ENCODE data around the gene FMNL2. TPM values are rescaled to one million over a fixed set of nuclear protein-coding genes. Genes with fewer than 3 reads are reported as not detected.
A peak's percentile ranks its signal among the peaks of the same experiment; 100 is the strongest.

Gene FMNL2
- total RNA-seq, 1 experiment from 2014 or later = 46.5 TPM

DNA sequence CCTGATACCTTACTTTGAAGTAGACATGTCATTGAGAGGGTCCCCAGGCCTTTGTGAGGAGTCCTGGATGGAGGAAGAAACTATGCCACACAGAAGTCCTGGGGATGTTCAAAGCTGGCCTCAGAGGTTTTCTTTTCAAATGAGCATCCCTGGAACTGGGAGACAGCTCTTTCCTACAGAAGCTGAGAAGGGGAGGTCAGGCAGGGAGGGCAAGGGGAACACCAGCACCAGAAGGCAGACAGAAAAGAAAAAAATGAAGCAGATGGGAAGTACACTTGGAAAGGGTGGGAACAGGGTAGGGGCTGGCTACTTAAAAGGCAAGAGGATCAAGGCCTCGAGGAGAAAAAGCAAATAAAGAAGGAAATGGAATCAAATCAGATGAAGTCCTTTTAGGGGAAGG lies 120.0 kb downstream of the FMNL2 start:
- H3K9me3 Mint-ChIP-seq (ENCODE audit: low read depth, unreplicated experiment) = no peaks in the 10 kb centered on the region
- intact Hi-C loops (cut with micrococcal nuclease; ENCODE audit: unreplicated experiment) = no loop called here
- no peaks in the 10 kb centered on the region for H3K27me3 Mint-ChIP-seq (ENCODE audit: unreplicated experiment)
- H3K36me3 Mint-ChIP-seq (ENCODE audit: insufficient read depth, unreplicated experiment) = peaks cover 7% of the 10 kb centered on the region
- BruUV-seq (replicated peaks) = no TSS peak
- no peak for DNase-seq
- CTCF ChIA-PET = interaction anchor here (1.3 to 1.5 kb wide), 2 partner anchors 9 to 29 kb away, joined by 3 to 5 read pairs; no protein-coding TSS in a partner anchor
- no peak overlapping the region for H3K4me3 Mint-ChIP-seq (ENCODE audit: low read depth, unreplicated experiment)
- TF ChIP-seq, protein P1, sequence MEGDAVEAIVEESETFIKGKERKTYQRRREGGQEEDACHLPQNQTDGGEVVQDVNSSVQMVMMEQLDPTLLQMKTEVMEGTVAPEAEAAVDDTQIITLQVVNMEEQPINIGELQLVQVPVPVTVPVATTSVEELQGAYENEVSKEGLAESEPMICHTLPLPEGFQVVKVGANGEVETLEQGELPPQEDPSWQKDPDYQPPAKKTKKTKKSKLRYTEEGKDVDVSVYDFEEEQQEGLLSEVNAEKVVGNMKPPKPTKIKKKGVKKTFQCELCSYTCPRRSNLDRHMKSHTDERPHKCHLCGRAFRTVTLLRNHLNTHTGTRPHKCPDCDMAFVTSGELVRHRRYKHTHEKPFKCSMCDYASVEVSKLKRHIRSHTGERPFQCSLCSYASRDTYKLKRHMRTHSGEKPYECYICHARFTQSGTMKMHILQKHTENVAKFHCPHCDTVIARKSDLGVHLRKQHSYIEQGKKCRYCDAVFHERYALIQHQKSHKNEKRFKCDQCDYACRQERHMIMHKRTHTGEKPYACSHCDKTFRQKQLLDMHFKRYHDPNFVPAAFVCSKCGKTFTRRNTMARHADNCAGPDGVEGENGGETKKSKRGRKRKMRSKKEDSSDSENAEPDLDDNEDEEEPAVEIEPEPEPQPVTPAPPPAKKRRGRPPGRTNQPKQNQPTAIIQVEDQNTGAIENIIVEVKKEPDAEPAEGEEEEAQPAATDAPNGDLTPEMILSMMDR (IDR thresholded peaks at IDR 0.05; ENCODE audit: unreplicated experiment) = no peak
- peaks cover 29% of the 10 kb centered on the region for H3K4me1 Mint-ChIP-seq (ENCODE audit: low read depth, unreplicated experiment)
- H3K27ac Mint-ChIP-seq (ENCODE audit: unreplicated experiment) = no peak overlapping the region

DNA sequence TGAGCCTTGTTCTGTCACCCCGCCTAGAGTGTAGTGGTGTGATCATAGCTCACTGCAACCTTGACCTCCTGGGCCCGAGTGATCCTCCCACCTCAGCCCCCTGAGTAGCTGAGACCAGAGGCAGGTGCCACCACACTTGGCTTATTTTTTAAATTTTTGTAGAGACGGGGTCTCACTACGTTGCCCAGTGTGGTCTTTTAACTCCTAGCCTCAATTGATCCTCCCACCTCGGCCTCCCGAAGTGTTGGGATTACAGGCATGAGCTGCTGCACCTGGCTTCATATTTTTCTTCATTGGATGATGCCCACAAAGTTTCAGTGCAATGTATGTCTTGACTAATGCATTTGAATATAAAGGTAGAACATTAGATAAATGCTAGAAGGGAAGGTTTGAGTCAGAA lies 120.8 kb downstream of the FMNL2 start:
- Mint-ChIP-seq H3K27ac (ENCODE audit: unreplicated experiment) (peak overlapping the region; percentile 67), H3K9me3 (ENCODE audit: low read depth, unreplicated experiment) (no peaks in the 10 kb centered on the region), H3K27me3 (ENCODE audit: unreplicated experiment) (no peaks in the 10 kb centered on the region), H3K4me1 (ENCODE audit: low read depth, unreplicated experiment) (peaks cover 29% of the 10 kb centered on the region), H3K36me3 (ENCODE audit: insufficient read depth, unreplicated experiment) (peaks cover 7% of the 10 kb centered on the region), H3K4me3 (ENCODE audit: low read depth, unreplicated experiment) (no peak overlapping the region)
- no peak for DNase-seq
- CTCF ChIA-PET = interaction anchor here (0.6 to 1.5 kb wide), 3 partner anchors 10 to 346 kb away, joined by 3 to 5 read pairs (median 4); no protein-coding TSS in a partner anchor
- no TSS peak for BruUV-seq (replicated peaks)
- intact Hi-C loops (cut with micrococcal nuclease; ENCODE audit: unreplicated experiment) = no loop called here
- TF ChIP-seq, protein P1 (IDR thresholded peaks at IDR 0.05; ENCODE audit: unreplicated experiment) = no peak

DNA sequence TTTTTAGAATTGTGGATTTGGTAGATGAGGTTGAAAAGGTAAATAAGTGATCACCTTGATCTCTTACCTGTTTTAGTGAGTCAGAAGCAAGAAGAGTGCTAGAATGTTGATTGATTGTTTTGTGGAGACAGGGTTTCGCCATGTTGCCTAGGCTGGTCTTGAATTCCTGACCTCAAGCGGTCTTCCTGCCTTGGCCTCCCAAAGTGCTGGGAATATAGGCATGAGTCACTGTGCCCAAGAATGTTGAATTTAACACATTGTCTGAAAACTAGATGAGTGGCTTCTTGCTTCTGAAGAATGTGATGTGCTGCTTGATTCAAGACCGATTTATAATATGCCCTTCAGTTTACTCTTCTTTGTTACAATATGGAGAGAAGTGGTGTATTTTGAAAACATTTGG lies 121.3 kb downstream of the FMNL2 start:
- CTCF ChIA-PET = interaction anchor here (1.3 to 1.5 kb wide), 2 partner anchors 10 to 30 kb away, joined by 3 to 5 read pairs; no protein-coding TSS in a partner anchor
- peaks cover 29% of the 10 kb centered on the region for H3K4me1 Mint-ChIP-seq (ENCODE audit: low read depth, unreplicated experiment)

GRCh38 chr2:152458441-152458940 lies 123.5 kb downstream of the FMNL2 start:
- TF ChIP-seq, protein P1 (IDR thresholded peaks at IDR 0.05; ENCODE audit: unreplicated experiment) = no peak
- no peaks in the 10 kb centered on the region for H3K9me3 Mint-ChIP-seq (ENCODE audit: low read depth, unreplicated experiment)
- no peak overlapping the region for H3K27ac Mint-ChIP-seq (ENCODE audit: unreplicated experiment)
- H3K4me3 Mint-ChIP-seq (ENCODE audit: low read depth, unreplicated experiment) = no peak overlapping the region
- H3K4me1 Mint-ChIP-seq (ENCODE audit: low read depth, unreplicated experiment) = peaks cover 40% of the 10 kb centered on the region
- intact Hi-C loops (cut with micrococcal nuclease; ENCODE audit: unreplicated experiment) = no loop called here
- CTCF ChIA-PET = no interaction called here
- H3K27me3 Mint-ChIP-seq (ENCODE audit: unreplicated experiment) = no peaks in the 10 kb centered on the region
- no TSS peak for BruUV-seq (replicated peaks)
- H3K36me3 Mint-ChIP-seq (ENCODE audit: insufficient read depth, unreplicated experiment) = peaks cover 7% of the 10 kb centered on the region
- DNase-seq = no peak

More for the DNA sequence above, 121.3 kb downstream of the FMNL2 start:
- H3K27me3 Mint-ChIP-seq (ENCODE audit: unreplicated experiment) = no peaks in the 10 kb centered on the region
- DNase-seq = peak; percentile 22
- peaks cover 7% of the 10 kb centered on the region for H3K36me3 Mint-ChIP-seq (ENCODE audit: insufficient read depth, unreplicated experiment)
- no peaks in the 10 kb centered on the region for H3K9me3 Mint-ChIP-seq (ENCODE audit: low read depth, unreplicated experiment)
- peak overlapping the region; percentile 67 for H3K27ac Mint-ChIP-seq (ENCODE audit: unreplicated experiment)
- TF ChIP-seq, protein P1 (IDR thresholded peaks at IDR 0.05; ENCODE audit: unreplicated experiment) = no peak
- intact Hi-C loops (cut with micrococcal nuclease; ENCODE audit: unreplicated experiment) = no loop called here
- no TSS peak for BruUV-seq (replicated peaks)
- no peak overlapping the region for H3K4me3 Mint-ChIP-seq (ENCODE audit: low read depth, unreplicated experiment)

Data from Calu3 (cell line).